Colonic mucosa (tissue), 4 donors: ENCODE results near the gene POLD1. TPM values are rescaled to one million over a fixed set of nuclear protein-coding genes. Genes with fewer than 3 reads are reported as not detected.

ENCODE experiments used
- DNase-seq: peaks from one replicate; pipeline ENCODE4 v3.0.0-alpha.2; 2020
- H3K27ac ChIP-seq: fragments of 200-600 bp; one replicate; pipeline ENCODE4 v1.8.0; 2021
- H3K27me3 ChIP-seq: fragments of 200-600 bp; one replicate; pipeline ENCODE4 v1.8.0; 2021
- H3K36me3 ChIP-seq: fragments of 200-600 bp; one replicate; pipeline ENCODE4 v1.8.0; 2021
- H3K4me1 ChIP-seq: fragments of 200-600 bp; one replicate; pipeline ENCODE4 v1.8.0; 2021; ENCODE audit warnings: mild to moderate bottlenecking
- H3K4me3 ChIP-seq: fragments of 200-600 bp; one replicate; pipeline ENCODE4 v1.8.0; 2021
- H3K9ac ChIP-seq, 2 donors: one replicate each; pipeline ENCODE4 v1.7.0; 2013; ENCODE audit warnings: control low read depth in 2 of 2, low read depth in 2 of 2, low read length in 2 of 2
- H3K9me3 ChIP-seq: fragments of 200-600 bp; one replicate; pipeline ENCODE4 v1.8.0; 2021
- CTCF ChIP-seq: fragments of 200-600 bp; IDR thresholded peaks from one replicate; pipeline ENCODE4 v1.8.0; 2022; ENCODE audit warnings: antibody characterized with exemption, mild to moderate bottlenecking
- intact Hi-C: fragments of 100-400 bp; cut with DNase I; formaldehyde crosslinking; loops from one replicate; pipeline ENCODE4 v1.14.1; 2022
- total RNA-seq, 2 donors: library from RNA; stranded (reverse); fragmentation: NEBNext Ultra II Directional in 1 of 2; extraction: Animal tissue kit (Norgen Biotek cat#: 25700) in 1 of 2; gene quantifications; one replicate each; pipeline ENCODE4 v1.2.1, GENCODE V29; 2021
- donor health status: healthy.
- donor health status: DM: no; HTN: no; CAD: no.
- donor health status: DM: no; HTN: no; CAD: no.

The POLD1 gene
- total RNA-seq, 2 donors from 2014 or later = 26.2 to 76.3 TPM

GRCh38 chr19:50393589-50393988 lies 9.4 kb downstream of the POLD1 start:
- no peak for DNase-seq
- H3K36me3 ChIP-seq = no peaks in the 10 kb centered on the region

GRCh38 chr19:50394017-50394416 lies 9.9 kb downstream of the POLD1 start:
- TF ChIP-seq CTCF = no peak
- no peaks in the 10 kb centered on the region for H3K27me3 ChIP-seq
- H3K27ac ChIP-seq = no peak overlapping the region
- intact Hi-C loops = no loop called here
- no peak overlapping the region for H3K9ac ChIP-seq
- no peaks in the 10 kb centered on the region for H3K4me1 ChIP-seq
- no peaks in the 10 kb centered on the region for H3K36me3 ChIP-seq
- no peak for DNase-seq
- no peak overlapping the region for H3K4me3 ChIP-seq
- H3K9me3 ChIP-seq = no peaks in the 10 kb centered on the region

More at GRCh38 chr19:50393589-50393988, 9.4 kb downstream of the POLD1 start:
- intact Hi-C loops = no loop called here
- no peak for TF ChIP-seq CTCF
- Histone ChIP-seq H3K27me3 (no peaks in the 10 kb centered on the region), H3K9me3 (no peaks in the 10 kb centered on the region), H3K9ac (no peak overlapping the region), H3K4me1 (no peaks in the 10 kb centered on the region), H3K4me3 (no peak overlapping the region), H3K27ac (no peak overlapping the region)

- no peaks in the 10 kb centered on the region for H3K27me3 ChIP-seq
Observed at GRCh38 chr19:50398675-50399367, 14.7 kb downstream of the POLD1 start.

GRCh38 chr19:50399368-50399745 lies 15.2 kb downstream of the POLD1 start:
- no peak overlapping the region for H3K9ac ChIP-seq
- no peak overlapping the region for H3K27ac ChIP-seq
- intact Hi-C loops = no loop called here
- no peak for DNase-seq
- H3K9me3 ChIP-seq = no peaks in the 10 kb centered on the region
- H3K4me1 ChIP-seq = no peaks in the 10 kb centered on the region
- no peak overlapping the region for H3K4me3 ChIP-seq
- no peak for TF ChIP-seq CTCF
- no peaks in the 10 kb centered on the region for H3K27me3 ChIP-seq
- no peaks in the 10 kb centered on the region for H3K36me3 ChIP-seq

More at GRCh38 chr19:50398675-50399367, 14.7 kb downstream of the POLD1 start:
- TF ChIP-seq CTCF = no peak
- DNase-seq = no peak
- Histone ChIP-seq H3K9ac (no peak overlapping the region), H3K27ac (no peak overlapping the region), H3K9me3 (no peaks in the 10 kb centered on the region), H3K4me3 (no peak overlapping the region), H3K36me3 (no peaks in the 10 kb centered on the region), H3K4me1 (no peaks in the 10 kb centered on the region)
- intact Hi-C loops = no loop called here

- Histone ChIP-seq H3K9me3 (no peaks in the 10 kb centered on the region), H3K27me3 (no peaks in the 10 kb centered on the region), H3K4me3 (no peak overlapping the region), H3K4me1 (no peaks in the 10 kb centered on the region), H3K9ac (no peak overlapping the region), H3K36me3 (no peaks in the 10 kb centered on the region), H3K27ac (no peak overlapping the region)
- TF ChIP-seq CTCF = no peak
- DNase-seq = no peak
- intact Hi-C loops = no loop called here
Observed at GRCh38 chr19:50401605-50402450, 17.7 kb downstream of the POLD1 start.
